Measurements from ENCODE around the gene PML.

GRCh38 chr15:73947651-73948050 lies 46.9 kb upstream of the PML start:
- TF ChIP-seq RAD21 (IDR thresholded peaks at IDR 0.05; ENCODE audit: low read depth) (no peak), USF1 (IDR thresholded peaks at IDR 0.05) (no peak), TAF1 (IDR thresholded peaks at IDR 0.05; ENCODE audit: low read depth) (no peak), YY1 (IDR thresholded peaks at IDR 0.05; ENCODE audit: low read depth) (no peak), ZBTB7A (IDR thresholded peaks at IDR 0.05; ENCODE audit: low read depth) (no peak), EP300 (IDR thresholded peaks at IDR 0.05; ENCODE audit: borderline replicate concordance) (no peak), CREB1 (IDR thresholded peaks at IDR 0.05; ENCODE audit: low read depth) (no peak), MAX (IDR thresholded peaks at IDR 0.05) (no peak), FOXM1 (IDR thresholded peaks at IDR 0.05; ENCODE audit: borderline replicate concordance, low read depth) (no peak)
- TF ChIP-seq, protein P1, sequence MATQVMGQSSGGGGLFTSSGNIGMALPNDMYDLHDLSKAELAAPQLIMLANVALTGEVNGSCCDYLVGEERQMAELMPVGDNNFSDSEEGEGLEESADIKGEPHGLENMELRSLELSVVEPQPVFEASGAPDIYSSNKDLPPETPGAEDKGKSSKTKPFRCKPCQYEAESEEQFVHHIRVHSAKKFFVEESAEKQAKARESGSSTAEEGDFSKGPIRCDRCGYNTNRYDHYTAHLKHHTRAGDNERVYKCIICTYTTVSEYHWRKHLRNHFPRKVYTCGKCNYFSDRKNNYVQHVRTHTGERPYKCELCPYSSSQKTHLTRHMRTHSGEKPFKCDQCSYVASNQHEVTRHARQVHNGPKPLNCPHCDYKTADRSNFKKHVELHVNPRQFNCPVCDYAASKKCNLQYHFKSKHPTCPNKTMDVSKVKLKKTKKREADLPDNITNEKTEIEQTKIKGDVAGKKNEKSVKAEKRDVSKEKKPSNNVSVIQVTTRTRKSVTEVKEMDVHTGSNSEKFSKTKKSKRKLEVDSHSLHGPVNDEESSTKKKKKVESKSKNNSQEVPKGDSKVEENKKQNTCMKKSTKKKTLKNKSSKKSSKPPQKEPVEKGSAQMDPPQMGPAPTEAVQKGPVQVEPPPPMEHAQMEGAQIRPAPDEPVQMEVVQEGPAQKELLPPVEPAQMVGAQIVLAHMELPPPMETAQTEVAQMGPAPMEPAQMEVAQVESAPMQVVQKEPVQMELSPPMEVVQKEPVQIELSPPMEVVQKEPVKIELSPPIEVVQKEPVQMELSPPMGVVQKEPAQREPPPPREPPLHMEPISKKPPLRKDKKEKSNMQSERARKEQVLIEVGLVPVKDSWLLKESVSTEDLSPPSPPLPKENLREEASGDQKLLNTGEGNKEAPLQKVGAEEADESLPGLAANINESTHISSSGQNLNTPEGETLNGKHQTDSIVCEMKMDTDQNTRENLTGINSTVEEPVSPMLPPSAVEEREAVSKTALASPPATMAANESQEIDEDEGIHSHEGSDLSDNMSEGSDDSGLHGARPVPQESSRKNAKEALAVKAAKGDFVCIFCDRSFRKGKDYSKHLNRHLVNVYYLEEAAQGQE (IDR thresholded peaks at IDR 0.05; ENCODE audit: low read depth) = no peak
